Loucy (cell line): ENCODE measurements around the gene GPR39.

ENCODE experiments used
- H2AFZ ChIP-seq: fragments of 200-600 bp; sonication (generic); 2 replicates; pipeline ENCODE4 v1.6.0; 2016; ENCODE audit warnings: antibody characterized with exemption, mild to moderate bottlenecking, low read length, moderate library complexity
- H3F3A ChIP-seq: fragments of 200-600 bp; 2 replicates; pipeline ENCODE4 v1.6.0; 2016; ENCODE audit warnings: antibody characterized with exemption, low read depth, mild to moderate bottlenecking
- H3K27me3 ChIP-seq: fragments of 200-600 bp; sonication (generic); 2 replicates; pipeline ENCODE4 v1.6.1; 2014; ENCODE audit warnings: low read length, mild to moderate bottlenecking; ENCODE audit not compliant: insufficient read depth, poor library complexity, severe bottlenecking
- H3K36me3 ChIP-seq: fragments of 200-600 bp; sonication (generic); 2 replicates; pipeline ENCODE4 v1.6.1; 2016; ENCODE audit warnings: low read length; ENCODE audit not compliant: insufficient read depth
- H3K4me1 ChIP-seq: fragments of 200-600 bp; sonication (generic); 2 replicates; pipeline ENCODE4 v1.5.1; 2014; ENCODE audit warnings: low read length, mild to moderate bottlenecking; ENCODE audit not compliant: insufficient read depth, poor library complexity, severe bottlenecking
- H3K4me2 ChIP-seq: fragments of 200-600 bp; sonication (generic); 2 replicates; pipeline ENCODE4 v1.6.0; 2014; ENCODE audit warnings: antibody characterized with exemption, low read length, low read depth, mild to moderate bottlenecking; ENCODE audit not compliant: poor library complexity, severe bottlenecking
- H3K4me3 ChIP-seq: fragments of 200-600 bp; sonication (generic); 2 replicates; pipeline ENCODE4 v1.5.1; 2014; ENCODE audit warnings: low read length, mild to moderate bottlenecking, mixed read lengths; ENCODE audit not compliant: poor library complexity, severe bottlenecking
- H3K79me2 ChIP-seq: fragments of 200-600 bp; sonication (generic); 2 replicates; pipeline ENCODE4 v1.6.1; 2014; ENCODE audit warnings: low read length; ENCODE audit not compliant: insufficient read depth
- H3K9ac ChIP-seq: fragments of 200-600 bp; sonication (generic); 2 replicates; pipeline ENCODE4 v1.6.0; 2014; ENCODE audit warnings: mild to moderate bottlenecking, low read depth, low read length, moderate library complexity; ENCODE audit not compliant: poor library complexity, severe bottlenecking
- H3K9me2 ChIP-seq: fragments of 200-600 bp; sonication (generic); replicated peaks from 2 replicates; pipeline ENCODE4 v1.6.1; 2016; ENCODE audit warnings: low read depth, low read length, mixed read lengths
- H3K9me3 ChIP-seq: fragments of 200-600 bp; sonication (generic); 2 replicates; pipeline ENCODE4 v1.6.1; 2014; ENCODE audit warnings: mild to moderate bottlenecking, antibody characterized with exemption, low read length, low read depth; ENCODE audit not compliant: insufficient read depth
- H4K20me1 ChIP-seq: fragments of 200-600 bp; sonication (generic); 2 replicates; pipeline ENCODE4 v1.6.0; 2014; ENCODE audit warnings: antibody characterized with exemption, low read length, mild to moderate bottlenecking; ENCODE audit not compliant: insufficient read depth, poor library complexity, severe bottlenecking
- CTCF ChIP-seq: fragments of 200-600 bp; sonication (generic); conservative IDR thresholded peaks from 2 replicates; pipeline ENCODE4 v1.5.1; 2014; ENCODE audit warnings: mild to moderate bottlenecking, antibody characterized with exemption, low read length
- EZH2phosphoT487 ChIP-seq: fragments of 200-600 bp; IDR thresholded peaks from 2 replicates; pipeline ENCODE4 v1.6.1; 2018; ENCODE audit warnings: antibody characterized with exemption, mild to moderate bottlenecking, moderate library complexity, borderline replicate concordance

GPR39 gene

GRCh38 chr2:132577686-132578085, 161.1 kb downstream of the GPR39 start:
- Histone ChIP-seq H3K4me3 (no peak overlapping the region), H3K36me3 (no peaks in the 10 kb centered on the region), H3K9me2 (no peaks in the 10 kb centered on the region), H3K4me2 (no peak overlapping the region), H3K4me1 (no peaks in the 10 kb centered on the region), H3K9ac (no peak overlapping the region), H2AFZ (no peak overlapping the region), H4K20me1 (no peaks in the 10 kb centered on the region), H3F3A (no peaks in the 10 kb centered on the region), H3K79me2 (no peaks in the 10 kb centered on the region), H3K9me3 (no peaks in the 10 kb centered on the region), H3K27me3 (no peaks in the 10 kb centered on the region)
- TF ChIP-seq EZH2phosphoT487 (no peak), CTCF (no peak)

- no peak overlapping the region for H3K4me2 ChIP-seq
- no peaks in the 10 kb centered on the region for H3K9me2 ChIP-seq
- H3K4me1 ChIP-seq, result no peaks in the 10 kb centered on the region
- H3K9me3 ChIP-seq, result no peaks in the 10 kb centered on the region
- H3K36me3 ChIP-seq, result no peaks in the 10 kb centered on the region
- no peak overlapping the region for H3K9ac ChIP-seq
- no peaks in the 10 kb centered on the region for H3K79me2 ChIP-seq
- H3F3A ChIP-seq, result no peaks in the 10 kb centered on the region
- no peak overlapping the region for H3K4me3 ChIP-seq
- no peaks in the 10 kb centered on the region for H4K20me1 ChIP-seq
- H3K27me3 ChIP-seq, result no peaks in the 10 kb centered on the region
- TF ChIP-seq CTCF (no peak), EZH2phosphoT487 (no peak)
- no peak overlapping the region for H2AFZ ChIP-seq
Observed at GRCh38 chr2:132581591-132581990, 165.0 kb downstream of the GPR39 start.

- Histone ChIP-seq H3K9me2 (no peaks in the 10 kb centered on the region), H3F3A (no peaks in the 10 kb centered on the region), H3K4me3 (no peak overlapping the region), H3K36me3 (no peaks in the 10 kb centered on the region), H2AFZ (no peak overlapping the region), H3K79me2 (no peaks in the 10 kb centered on the region), H3K27me3 (no peaks in the 10 kb centered on the region), H4K20me1 (no peaks in the 10 kb centered on the region), H3K4me2 (no peak overlapping the region), H3K4me1 (no peaks in the 10 kb centered on the region), H3K9ac (no peak overlapping the region), H3K9me3 (no peaks in the 10 kb centered on the region)
- TF ChIP-seq EZH2phosphoT487 (no peak), CTCF (no peak)
Observed at GRCh38 chr2:132581991-132582738, 165.6 kb downstream of the GPR39 start.
